Measurements from ENCODE around the gene SLC4A7. TPM values are rescaled to one million over a fixed set of nuclear protein-coding genes. Genes with fewer than 3 reads are reported as not detected.

Gene SLC4A7
- total and polyA plus RNA-seq, 10 of the 15 experiments (the other 5 are each of a cell fraction or from before 2014, with no cell fraction given), result 4.4 to 41.4 (median 18.3) TPM

GRCh38 chr3:27484015-27484844 is at the start of gene SLC4A7 (continued):
- TF ChIP-seq ATF2 (IDR thresholded peaks at IDR 0.05; ENCODE audit: low read length) (no peak), PML (IDR thresholded peaks at IDR 0.05; ENCODE audit: low read length) (peak; percentile 71; the same call in 1 of the 2 replicates), YY1 (IDR thresholded peaks at IDR 0.05; ENCODE audit: low read depth, low read length) (peak; percentile 21; the same call in 1 of the 2 replicates), ZNF274 (IDR thresholded peaks at IDR 0.05; ENCODE audit: insufficient read depth, insufficient read length) (no peak), MEF2B (IDR thresholded peaks at IDR 0.05; ENCODE audit: partially characterized antibody, poor library complexity, severe bottlenecking) (no peak), CEBPZ (IDR thresholded peaks at IDR 0.05; ENCODE audit: low read depth, low read length) (no peak), ZBED1 (IDR thresholded peaks at IDR 0.05; ENCODE audit: borderline replicate concordance) (no peak), NR2F1 (conservative IDR thresholded peaks at IDR 0.05) (peak; percentile 74), RFX5 (IDR thresholded peaks at IDR 0.05; ENCODE audit: low read depth, low read length) (no peak), ATF3 (IDR thresholded peaks at IDR 0.05; ENCODE audit: borderline replicate concordance, extremely low read depth, low read depth, low read length) (no peak), ZZZ3 (IDR thresholded peaks at IDR 0.05; ENCODE audit: control insufficient read depth, insufficient read length, low read depth) (no peak), FOXK2 (IDR thresholded peaks at IDR 0.05) (no peak), PAX5 (IDR thresholded peaks at IDR 0.05; ENCODE audit: borderline replicate concordance, low read depth, low read length) (peak; percentile 89), ZNF622 (IDR thresholded peaks at IDR 0.05) (no peak), LARP7 (IDR thresholded peaks at IDR 0.05) (peak; percentile 94), E2F4 (IDR thresholded peaks at IDR 0.05; ENCODE audit: low read depth, low read length) (no peak), SIX5 (IDR thresholded peaks at IDR 0.05; ENCODE audit: low read depth, low read length, severe bottlenecking) (no peak), RBBP5 (conservative IDR thresholded peaks at IDR 0.05) (no peak), POLR2AphosphoS2 (IDR thresholded peaks at IDR 0.05; ENCODE audit: low read depth, low read length) (0 out of 2 replicates have a peak, but pooled peaks have one; percentile 46), SMC3 (IDR thresholded peaks at IDR 0.05; ENCODE audit: borderline replicate concordance, low read length) (no peak), KDM1A (IDR thresholded peaks at IDR 0.05; ENCODE audit: borderline replicate concordance) (no peak), MTA2 (IDR thresholded peaks at IDR 0.05; ENCODE audit: low read depth) (no peak), SREBF2 (IDR thresholded peaks at IDR 0.05; ENCODE audit: low read length) (no peak)

All from GM12878 (cell line).